ENCODE results near the gene PTX4. TPM values are rescaled to one million over a fixed set of nuclear protein-coding genes. Genes with fewer than 3 reads are reported as not detected.

The PTX4 gene
- total and polyA plus RNA-seq, 2 experiments from 2014 or later, result not detected

DNA sequence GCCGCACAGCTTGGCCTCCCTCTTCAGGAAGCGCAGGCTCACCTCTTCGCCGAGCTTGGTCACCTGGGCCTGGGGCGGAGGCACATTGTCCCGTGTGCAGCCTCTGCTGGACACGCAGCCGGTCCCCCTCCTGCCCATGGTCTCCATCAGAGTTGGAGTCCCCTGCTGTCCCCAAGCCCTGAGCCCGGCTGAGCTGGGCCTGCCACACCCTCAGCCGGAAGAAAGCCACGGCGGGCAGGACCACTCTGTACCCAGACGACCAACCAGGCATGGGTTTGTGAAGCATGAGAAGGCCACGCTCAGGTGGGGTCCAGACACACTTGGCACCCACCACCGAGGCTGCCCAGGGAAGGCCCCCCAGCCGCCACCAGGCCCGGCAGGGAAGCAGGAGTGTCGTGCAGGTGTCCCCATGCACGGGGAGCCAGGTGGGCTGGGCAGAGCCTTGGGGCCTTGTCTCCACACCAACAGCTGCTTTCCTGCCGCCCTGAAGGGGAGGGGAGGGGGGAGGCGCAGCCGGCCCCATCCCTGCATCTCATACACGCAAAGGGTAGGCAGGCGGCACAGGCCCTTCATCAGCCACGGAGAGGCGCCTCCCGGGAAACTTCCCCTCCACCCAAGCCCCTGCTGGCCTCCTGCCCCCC lies 49.6 kb downstream of the PTX4 start:
- DNase-seq (ENCODE audit: low spot score), result no peak
- Histone ChIP-seq H3K4me3 (no peak overlapping the region), H3K27ac (ENCODE audit: low read depth) (no peak overlapping the region), H3K27me3 (ENCODE audit: insufficient read depth) (no peaks in the 10 kb centered on the region), H3K4me2 (no peak overlapping the region), H3K9me2 (ENCODE audit: insufficient read depth) (no peaks in the 10 kb centered on the region), H3K36me3 (ENCODE audit: insufficient read depth) (no peaks in the 10 kb centered on the region), H3K79me2 (replicated peaks; ENCODE audit: insufficient read depth) (no peaks in the 10 kb centered on the region), H3K4me1 (ENCODE audit: insufficient read depth) (no peaks in the 10 kb centered on the region), H2AFZ (no peak overlapping the region), H3F3A (replicated peaks; ENCODE audit: low read depth) (no peaks in the 10 kb centered on the region), H4K20me1 (replicated peaks; ENCODE audit: insufficient read depth) (no peaks in the 10 kb centered on the region)
- Mint-ChIP-seq H3K4me3 (no peak overlapping the region), H3K27me3 (ENCODE audit: insufficient read depth, low read depth, poor library complexity) (peaks cover 5% of the 10 kb centered on the region), H3K27ac (no peak overlapping the region), H3K36me3 (ENCODE audit: low read depth) (no peaks in the 10 kb centered on the region), H3K4me1 (no peaks in the 10 kb centered on the region), H3K9me3 (no peaks in the 10 kb centered on the region)
- ATAC-seq, result no peak
- TF ChIP-seq, protein P1, sequence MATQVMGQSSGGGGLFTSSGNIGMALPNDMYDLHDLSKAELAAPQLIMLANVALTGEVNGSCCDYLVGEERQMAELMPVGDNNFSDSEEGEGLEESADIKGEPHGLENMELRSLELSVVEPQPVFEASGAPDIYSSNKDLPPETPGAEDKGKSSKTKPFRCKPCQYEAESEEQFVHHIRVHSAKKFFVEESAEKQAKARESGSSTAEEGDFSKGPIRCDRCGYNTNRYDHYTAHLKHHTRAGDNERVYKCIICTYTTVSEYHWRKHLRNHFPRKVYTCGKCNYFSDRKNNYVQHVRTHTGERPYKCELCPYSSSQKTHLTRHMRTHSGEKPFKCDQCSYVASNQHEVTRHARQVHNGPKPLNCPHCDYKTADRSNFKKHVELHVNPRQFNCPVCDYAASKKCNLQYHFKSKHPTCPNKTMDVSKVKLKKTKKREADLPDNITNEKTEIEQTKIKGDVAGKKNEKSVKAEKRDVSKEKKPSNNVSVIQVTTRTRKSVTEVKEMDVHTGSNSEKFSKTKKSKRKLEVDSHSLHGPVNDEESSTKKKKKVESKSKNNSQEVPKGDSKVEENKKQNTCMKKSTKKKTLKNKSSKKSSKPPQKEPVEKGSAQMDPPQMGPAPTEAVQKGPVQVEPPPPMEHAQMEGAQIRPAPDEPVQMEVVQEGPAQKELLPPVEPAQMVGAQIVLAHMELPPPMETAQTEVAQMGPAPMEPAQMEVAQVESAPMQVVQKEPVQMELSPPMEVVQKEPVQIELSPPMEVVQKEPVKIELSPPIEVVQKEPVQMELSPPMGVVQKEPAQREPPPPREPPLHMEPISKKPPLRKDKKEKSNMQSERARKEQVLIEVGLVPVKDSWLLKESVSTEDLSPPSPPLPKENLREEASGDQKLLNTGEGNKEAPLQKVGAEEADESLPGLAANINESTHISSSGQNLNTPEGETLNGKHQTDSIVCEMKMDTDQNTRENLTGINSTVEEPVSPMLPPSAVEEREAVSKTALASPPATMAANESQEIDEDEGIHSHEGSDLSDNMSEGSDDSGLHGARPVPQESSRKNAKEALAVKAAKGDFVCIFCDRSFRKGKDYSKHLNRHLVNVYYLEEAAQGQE (IDR thresholded peaks at IDR 0.05; ENCODE audit: unreplicated experiment), result no peak
- TF ChIP-seq, protein P2, sequence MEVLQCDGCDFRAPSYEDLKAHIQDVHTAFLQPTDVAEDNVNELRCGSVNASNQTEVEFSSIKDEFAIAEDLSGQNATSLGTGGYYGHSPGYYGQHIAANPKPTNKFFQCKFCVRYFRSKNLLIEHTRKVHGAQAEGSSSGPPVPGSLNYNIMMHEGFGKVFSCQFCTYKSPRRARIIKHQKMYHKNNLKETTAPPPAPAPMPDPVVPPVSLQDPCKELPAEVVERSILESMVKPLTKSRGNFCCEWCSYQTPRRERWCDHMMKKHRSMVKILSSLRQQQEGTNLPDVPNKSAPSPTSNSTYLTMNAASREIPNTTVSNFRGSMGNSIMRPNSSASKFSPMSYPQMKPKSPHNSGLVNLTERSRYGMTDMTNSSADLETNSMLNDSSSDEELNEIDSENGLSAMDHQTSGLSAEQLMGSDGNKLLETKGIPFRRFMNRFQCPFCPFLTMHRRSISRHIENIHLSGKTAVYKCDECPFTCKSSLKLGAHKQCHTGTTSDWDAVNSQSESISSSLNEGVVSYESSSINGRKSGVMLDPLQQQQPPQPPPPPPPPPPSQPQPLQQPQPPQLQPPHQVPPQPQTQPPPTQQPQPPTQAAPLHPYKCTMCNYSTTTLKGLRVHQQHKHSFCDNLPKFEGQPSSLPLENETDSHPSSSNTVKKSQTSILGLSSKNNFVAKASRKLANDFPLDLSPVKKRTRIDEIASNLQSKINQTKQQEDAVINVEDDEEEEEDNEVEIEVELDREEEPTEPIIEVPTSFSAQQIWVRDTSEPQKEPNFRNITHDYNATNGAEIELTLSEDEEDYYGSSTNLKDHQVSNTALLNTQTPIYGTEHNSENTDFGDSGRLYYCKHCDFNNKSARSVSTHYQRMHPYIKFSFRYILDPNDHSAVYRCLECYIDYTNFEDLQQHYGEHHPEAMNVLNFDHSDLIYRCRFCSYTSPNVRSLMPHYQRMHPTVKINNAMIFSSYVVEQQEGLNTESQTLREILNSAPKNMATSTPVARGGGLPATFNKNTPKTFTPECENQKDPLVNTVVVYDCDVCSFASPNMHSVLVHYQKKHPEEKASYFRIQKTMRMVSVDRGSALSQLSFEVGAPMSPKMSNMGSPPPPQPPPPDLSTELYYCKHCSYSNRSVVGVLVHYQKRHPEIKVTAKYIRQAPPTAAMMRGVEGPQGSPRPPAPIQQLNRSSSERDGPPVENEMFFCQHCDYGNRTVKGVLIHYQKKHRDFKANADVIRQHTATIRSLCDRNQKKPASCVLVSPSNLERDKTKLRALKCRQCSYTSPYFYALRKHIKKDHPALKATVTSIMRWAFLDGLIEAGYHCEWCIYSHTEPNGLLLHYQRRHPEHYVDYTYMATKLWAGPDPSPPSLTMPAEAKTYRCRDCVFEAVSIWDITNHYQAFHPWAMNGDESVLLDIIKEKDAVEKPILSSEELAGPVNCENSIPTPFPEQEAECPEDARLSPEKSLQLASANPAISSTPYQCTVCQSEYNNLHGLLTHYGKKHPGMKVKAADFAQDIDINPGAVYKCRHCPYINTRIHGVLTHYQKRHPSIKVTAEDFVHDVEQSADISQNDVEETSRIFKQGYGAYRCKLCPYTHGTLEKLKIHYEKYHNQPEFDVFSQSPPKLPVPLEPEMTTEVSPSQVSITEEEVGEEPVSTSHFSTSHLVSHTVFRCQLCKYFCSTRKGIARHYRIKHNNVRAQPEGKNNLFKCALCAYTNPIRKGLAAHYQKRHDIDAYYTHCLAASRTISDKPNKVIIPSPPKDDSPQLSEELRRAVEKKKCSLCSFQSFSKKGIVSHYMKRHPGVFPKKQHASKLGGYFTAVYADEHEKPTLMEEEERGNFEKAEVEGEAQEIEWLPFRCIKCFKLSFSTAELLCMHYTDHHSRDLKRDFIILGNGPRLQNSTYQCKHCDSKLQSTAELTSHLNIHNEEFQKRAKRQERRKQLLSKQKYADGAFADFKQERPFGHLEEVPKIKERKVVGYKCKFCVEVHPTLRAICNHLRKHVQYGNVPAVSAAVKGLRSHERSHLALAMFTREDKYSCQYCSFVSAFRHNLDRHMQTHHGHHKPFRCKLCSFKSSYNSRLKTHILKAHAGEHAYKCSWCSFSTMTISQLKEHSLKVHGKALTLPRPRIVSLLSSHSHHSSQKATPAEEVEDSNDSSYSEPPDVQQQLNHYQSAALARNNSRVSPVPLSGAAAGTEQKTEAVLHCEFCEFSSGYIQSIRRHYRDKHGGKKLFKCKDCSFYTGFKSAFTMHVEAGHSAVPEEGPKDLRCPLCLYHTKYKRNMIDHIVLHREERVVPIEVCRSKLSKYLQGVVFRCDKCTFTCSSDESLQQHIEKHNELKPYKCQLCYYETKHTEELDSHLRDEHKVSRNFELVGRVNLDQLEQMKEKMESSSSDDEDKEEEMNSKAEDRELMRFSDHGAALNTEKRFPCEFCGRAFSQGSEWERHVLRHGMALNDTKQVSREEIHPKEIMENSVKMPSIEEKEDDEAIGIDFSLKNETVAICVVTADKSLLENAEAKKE (CRISPR knock-in tag; IDR thresholded peaks at IDR 0.05), result no peak
- no peak for TF ChIP-seq CREB1 (CRISPR knock-in tag; IDR thresholded peaks at IDR 0.05; ENCODE audit: low read depth)
- TF ChIP-seq, protein P3, sequence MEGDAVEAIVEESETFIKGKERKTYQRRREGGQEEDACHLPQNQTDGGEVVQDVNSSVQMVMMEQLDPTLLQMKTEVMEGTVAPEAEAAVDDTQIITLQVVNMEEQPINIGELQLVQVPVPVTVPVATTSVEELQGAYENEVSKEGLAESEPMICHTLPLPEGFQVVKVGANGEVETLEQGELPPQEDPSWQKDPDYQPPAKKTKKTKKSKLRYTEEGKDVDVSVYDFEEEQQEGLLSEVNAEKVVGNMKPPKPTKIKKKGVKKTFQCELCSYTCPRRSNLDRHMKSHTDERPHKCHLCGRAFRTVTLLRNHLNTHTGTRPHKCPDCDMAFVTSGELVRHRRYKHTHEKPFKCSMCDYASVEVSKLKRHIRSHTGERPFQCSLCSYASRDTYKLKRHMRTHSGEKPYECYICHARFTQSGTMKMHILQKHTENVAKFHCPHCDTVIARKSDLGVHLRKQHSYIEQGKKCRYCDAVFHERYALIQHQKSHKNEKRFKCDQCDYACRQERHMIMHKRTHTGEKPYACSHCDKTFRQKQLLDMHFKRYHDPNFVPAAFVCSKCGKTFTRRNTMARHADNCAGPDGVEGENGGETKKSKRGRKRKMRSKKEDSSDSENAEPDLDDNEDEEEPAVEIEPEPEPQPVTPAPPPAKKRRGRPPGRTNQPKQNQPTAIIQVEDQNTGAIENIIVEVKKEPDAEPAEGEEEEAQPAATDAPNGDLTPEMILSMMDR (conservative IDR thresholded peaks at IDR 0.05; ENCODE audit: low read depth in 2 of 2), result no peak
- no peak for TF ChIP-seq EZH2phosphoT487 (IDR thresholded peaks at IDR 0.05; ENCODE audit: unreplicated experiment)
- TF ChIP-seq JUNB (IDR thresholded peaks at IDR 0.05; ENCODE audit: unreplicated experiment), result no peak
- TF ChIP-seq ZNF114 (CRISPR knock-in tag; IDR thresholded peaks at IDR 0.05), result no peak
- no peak for TF ChIP-seq ZNF331 (CRISPR knock-in tag; IDR thresholded peaks at IDR 0.05; ENCODE audit: low read depth)
- TF ChIP-seq STAT1 (IDR thresholded peaks at IDR 0.05; ENCODE audit: unreplicated experiment), result no peak
- TF ChIP-seq NANOG (IDR thresholded peaks at IDR 0.05; ENCODE audit: borderline replicate concordance), result no peak
- TF ChIP-seq EZH2 (IDR thresholded peaks at IDR 0.05; ENCODE audit: low read depth, unreplicated experiment), result no peak
- no peak for TF ChIP-seq POLR2AphosphoS5 (IDR thresholded peaks at IDR 0.05; ENCODE audit: low read depth)
- TF ChIP-seq, protein P4, sequence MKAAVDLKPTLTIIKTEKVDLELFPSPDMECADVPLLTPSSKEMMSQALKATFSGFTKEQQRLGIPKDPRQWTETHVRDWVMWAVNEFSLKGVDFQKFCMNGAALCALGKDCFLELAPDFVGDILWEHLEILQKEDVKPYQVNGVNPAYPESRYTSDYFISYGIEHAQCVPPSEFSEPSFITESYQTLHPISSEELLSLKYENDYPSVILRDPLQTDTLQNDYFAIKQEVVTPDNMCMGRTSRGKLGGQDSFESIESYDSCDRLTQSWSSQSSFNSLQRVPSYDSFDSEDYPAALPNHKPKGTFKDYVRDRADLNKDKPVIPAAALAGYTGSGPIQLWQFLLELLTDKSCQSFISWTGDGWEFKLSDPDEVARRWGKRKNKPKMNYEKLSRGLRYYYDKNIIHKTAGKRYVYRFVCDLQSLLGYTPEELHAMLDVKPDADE (IDR thresholded peaks at IDR 0.05), result no peak
